PC-3 (cell line): ENCODE measurements around the gene CTNNA3.

ENCODE experiments used
- EZH2 ChIP-seq: fragments of 300-600 bp; sonication (generic); IDR thresholded peaks from one replicate; pipeline ENCODE4 v1.6.1; 2017; ENCODE audit warnings: antibody characterized with exemption, mild to moderate bottlenecking, low read length; ENCODE audit not compliant: unreplicated experiment
- EZH2phosphoT487 ChIP-seq: fragments of 300-600 bp; sonication (generic); IDR thresholded peaks from 2 replicates; pipeline ENCODE4 v1.6.1; 2018; ENCODE audit warnings: mild to moderate bottlenecking, antibody characterized with exemption, low read length, borderline replicate concordance
- TF ChIP-seq, protein P1 (sequence below): fragments of 300-600 bp; sonication (generic); conservative IDR thresholded peaks from 2 replicates; pipeline ENCODE4 v1.5.1; 2017; ENCODE audit warnings: antibody characterized with exemption, low read depth, mild to moderate bottlenecking, low read length

DNA sequence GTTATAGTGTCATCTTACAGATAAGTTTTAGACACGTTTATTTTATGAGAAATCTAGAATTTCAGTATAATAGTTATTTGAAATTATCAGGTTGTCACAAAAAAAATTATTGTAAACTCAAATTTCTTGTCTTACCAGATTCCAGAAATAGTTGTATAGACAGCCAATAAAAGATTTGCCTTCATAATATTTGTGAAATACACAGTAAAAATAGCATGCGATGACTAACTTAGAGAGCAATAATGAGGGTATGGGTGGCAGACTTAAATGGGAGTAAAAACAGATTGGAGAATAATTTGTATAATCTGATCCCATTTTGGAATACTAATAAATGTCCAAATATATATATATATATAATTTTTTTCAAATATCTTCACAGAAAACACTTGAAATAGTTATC is 1457.7 kb downstream of the CTNNA3 start:
- TF ChIP-seq, protein P1, sequence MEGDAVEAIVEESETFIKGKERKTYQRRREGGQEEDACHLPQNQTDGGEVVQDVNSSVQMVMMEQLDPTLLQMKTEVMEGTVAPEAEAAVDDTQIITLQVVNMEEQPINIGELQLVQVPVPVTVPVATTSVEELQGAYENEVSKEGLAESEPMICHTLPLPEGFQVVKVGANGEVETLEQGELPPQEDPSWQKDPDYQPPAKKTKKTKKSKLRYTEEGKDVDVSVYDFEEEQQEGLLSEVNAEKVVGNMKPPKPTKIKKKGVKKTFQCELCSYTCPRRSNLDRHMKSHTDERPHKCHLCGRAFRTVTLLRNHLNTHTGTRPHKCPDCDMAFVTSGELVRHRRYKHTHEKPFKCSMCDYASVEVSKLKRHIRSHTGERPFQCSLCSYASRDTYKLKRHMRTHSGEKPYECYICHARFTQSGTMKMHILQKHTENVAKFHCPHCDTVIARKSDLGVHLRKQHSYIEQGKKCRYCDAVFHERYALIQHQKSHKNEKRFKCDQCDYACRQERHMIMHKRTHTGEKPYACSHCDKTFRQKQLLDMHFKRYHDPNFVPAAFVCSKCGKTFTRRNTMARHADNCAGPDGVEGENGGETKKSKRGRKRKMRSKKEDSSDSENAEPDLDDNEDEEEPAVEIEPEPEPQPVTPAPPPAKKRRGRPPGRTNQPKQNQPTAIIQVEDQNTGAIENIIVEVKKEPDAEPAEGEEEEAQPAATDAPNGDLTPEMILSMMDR, result no peak
- TF ChIP-seq EZH2, result no peak
- no peak for TF ChIP-seq EZH2phosphoT487
